GM21367 (cell line): ENCODE measurements around the gene PTPRG.
"Not testable (repeated sequence)": the region's sequence is repeated elsewhere in the genome, so short reads cannot be mapped to it uniquely, and the experiment has no call there.

Experiments
- ATAC-seq: cut with Tn5 transposase; IDR thresholded peaks from one replicate; pipeline ENCODE4 v1.9.1; 2021; ENCODE audit not compliant: unreplicated experiment

Gene PTPRG

GRCh38 chr3:61682671-61683548 lies 121.5 kb downstream of the PTPRG start:
- ATAC-seq: no peak

GRCh38 chr3:61683549-61684236 lies 122.3 kb downstream of the PTPRG start:
- ATAC-seq: no peak

- ATAC-seq: no peak
Observed at GRCh38 chr3:61684386-61684785, 123.0 kb downstream of the PTPRG start.

GRCh38 chr3:61685755-61686154 lies 124.4 kb downstream of the PTPRG start:
- no peak for ATAC-seq

GRCh38 chr3:61686228-61686648 lies 124.9 kb downstream of the PTPRG start:
- no peak for ATAC-seq

- no peak for ATAC-seq
Observed at GRCh38 chr3:61687206-61687605, 125.8 kb downstream of the PTPRG start.

- ATAC-seq: no peak
Observed at GRCh38 chr3:61687663-61688306, 126.4 kb downstream of the PTPRG start.

- no peak for ATAC-seq
Observed at GRCh38 chr3:61688307-61688984, 127.1 kb downstream of the PTPRG start.

GRCh38 chr3:61690016-61690415 lies 128.6 kb downstream of the PTPRG start:
- ATAC-seq: no peak

- no peak for ATAC-seq
Observed at GRCh38 chr3:61691466-61691865, 130.1 kb downstream of the PTPRG start.

GRCh38 chr3:61697301-61697700 lies 135.9 kb downstream of the PTPRG start:
- no peak for ATAC-seq

- not testable (repeated sequence) for ATAC-seq
Observed at GRCh38 chr3:61698278-61699072, 137.1 kb downstream of the PTPRG start.

GRCh38 chr3:61699622-61700021 lies 138.3 kb downstream of the PTPRG start:
- ATAC-seq: no peak

- no peak for ATAC-seq
Observed at GRCh38 chr3:61701011-61701410, 139.6 kb downstream of the PTPRG start.

GRCh38 chr3:61702453-61702852 lies 141.1 kb downstream of the PTPRG start:
- ATAC-seq: no peak

- no peak for ATAC-seq
Observed at GRCh38 chr3:61704807-61705206, 143.4 kb downstream of the PTPRG start.

- no peak for ATAC-seq
Observed at GRCh38 chr3:61707492-61707891, 146.1 kb downstream of the PTPRG start.

GRCh38 chr3:61710920-61711319 lies 149.5 kb downstream of the PTPRG start:
- ATAC-seq: not testable (repeated sequence)

GRCh38 chr3:61714225-61714624 lies 152.9 kb downstream of the PTPRG start:
- ATAC-seq: no peak

GRCh38 chr3:61715886-61716527 lies 154.6 kb downstream of the PTPRG start:
- no peak for ATAC-seq
